ENCODE data around the gene VCY.
"Not testable (repeated sequence)": the region's sequence is repeated elsewhere in the genome, so short reads cannot be mapped to it uniquely, and the experiment has no call there.

VCY gene

DNA sequence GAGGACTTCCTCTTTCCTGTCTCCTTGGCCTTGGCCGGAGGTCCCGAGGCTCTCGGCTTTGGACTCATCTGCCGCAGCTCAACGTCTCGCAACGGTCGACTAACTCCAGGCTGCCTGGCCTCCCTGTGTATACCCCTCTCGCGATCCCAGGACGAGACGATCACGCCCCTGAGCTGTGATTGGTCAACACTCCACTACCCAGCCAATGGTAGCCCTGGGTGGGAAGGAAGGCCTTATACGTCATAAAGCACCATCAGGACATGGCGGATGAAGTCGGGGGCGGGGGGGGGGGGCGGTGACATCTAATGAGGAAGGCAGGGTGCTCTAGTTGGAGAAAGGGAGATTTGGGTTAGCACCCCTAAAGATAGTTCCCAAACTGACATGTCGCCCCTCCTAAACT, at the start of gene VCY:
Gene VCY (minus strand): TSS at position 101 of the 400 bp plus-strand sequence. CDS start 33 bp downstream, at position 68.
- not testable (repeated sequence) for DNase-seq (ENCODE audit: low read depth, low spot score); H3K9ac ChIP-seq (ENCODE audit: insufficient read length); H3K9me3 ChIP-seq (ENCODE audit: low read depth, low read length); H3K27ac ChIP-seq; H3K36me3 ChIP-seq (ENCODE audit: insufficient read depth, low read length); H3K4me3 ChIP-seq

- H3K36me3 ChIP-seq (ENCODE audit: insufficient read depth, low read length); DNase-seq (ENCODE audit: low read depth, low spot score); H3K27ac ChIP-seq; H3K4me3 ChIP-seq; H3K9me3 ChIP-seq (ENCODE audit: low read depth, low read length); H3K9ac ChIP-seq (ENCODE audit: insufficient read length): not testable (repeated sequence)
These were observed 44.1 kb upstream of the VCY start for GRCh38 chrY:14030395-14030794.

DNA sequence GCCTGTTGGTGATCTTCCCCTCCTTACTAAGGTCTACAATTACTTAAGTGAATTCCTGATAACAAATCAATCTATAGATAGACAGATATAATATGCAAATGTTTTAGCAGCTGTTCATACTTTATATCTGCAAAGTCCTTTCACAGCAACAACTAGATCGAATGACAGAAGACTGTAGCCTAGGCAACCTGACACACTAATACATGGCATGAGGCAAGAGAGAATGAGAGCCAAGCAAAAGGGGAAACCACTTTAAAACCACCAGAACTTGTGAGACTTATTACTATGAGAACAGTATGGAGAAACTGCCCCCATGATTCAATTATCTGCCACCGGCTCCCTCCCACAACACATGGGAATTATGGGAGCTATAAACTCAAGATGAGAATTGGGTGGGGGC, 25.6 kb upstream of the VCY start:
- H3K36me3 ChIP-seq (ENCODE audit: insufficient read depth, low read length); H3K9ac ChIP-seq (ENCODE audit: insufficient read length); DNase-seq (ENCODE audit: low read depth, low spot score); H3K4me3 ChIP-seq; H3K9me3 ChIP-seq (ENCODE audit: low read depth, low read length); H3K27ac ChIP-seq: not testable (repeated sequence)

GRCh38 chrY:13942406-13942805, 43.9 kb downstream of the VCY start:
- not testable (repeated sequence) for H3K9ac ChIP-seq (ENCODE audit: insufficient read length); H3K27ac ChIP-seq; DNase-seq (ENCODE audit: low read depth, low spot score); H3K9me3 ChIP-seq (ENCODE audit: low read depth, low read length); H3K36me3 ChIP-seq (ENCODE audit: insufficient read depth, low read length); H3K4me3 ChIP-seq

Data from SK-N-MC (cell line).